ENCODE results near the gene MYBBP1A. TPM values are rescaled to one million over a fixed set of nuclear protein-coding genes. Genes with fewer than 3 reads are reported as not detected.
A peak's percentile ranks its signal among the peaks of the same experiment; 100 is the strongest.

MYBBP1A gene
- total and polyA plus RNA-seq, 7 donors, result 28.5 to 63.2 (median 41.0) TPM

DNA sequence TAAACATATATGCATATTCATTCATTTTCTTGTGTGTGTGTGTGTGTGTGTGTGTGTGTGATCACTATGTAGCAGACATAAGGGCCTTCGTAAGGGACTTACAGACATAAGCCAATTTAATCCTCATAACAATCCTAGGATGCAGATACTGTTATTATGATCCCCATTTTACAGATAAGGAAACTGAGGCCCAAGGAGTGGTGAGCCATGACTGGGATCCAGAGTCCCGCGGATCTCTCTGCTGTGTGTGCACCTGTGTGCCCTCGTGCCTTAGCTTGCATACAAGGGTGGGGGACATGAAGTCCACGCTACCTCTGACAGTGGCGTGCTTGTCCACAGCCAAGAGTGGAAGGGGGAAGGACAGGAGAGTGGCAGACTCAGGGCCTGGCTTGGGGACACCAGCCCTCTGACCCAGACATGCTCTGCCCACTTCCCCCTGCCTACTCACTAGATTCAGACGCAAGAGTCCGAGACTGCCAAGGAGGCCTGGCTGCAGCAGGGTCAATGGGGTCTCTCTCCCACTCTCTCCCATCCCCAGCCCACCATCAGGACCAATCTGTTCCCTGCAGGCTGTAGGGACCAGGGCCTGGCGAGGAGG, 19.4 kb upstream of the MYBBP1A start:
- ATAC-seq (no peak), DNase-seq (peak in 1 of 2 donors; percentile 42)
- Histone ChIP-seq H3K4me1 (peaks cover 35% of the 10 kb centered on the region), H3K27me3 (ENCODE audit: insufficient read depth in 3 of 3, low read length in 2 of 3) (no peaks in the 10 kb centered on the region), H3K4me3 (no peak overlapping the region), H3K9me3 (no peaks in the 10 kb centered on the region), H3K27ac (peak overlapping the region; percentile 77), H3K36me3 (ENCODE audit: insufficient read depth in 1 of 2, low read depth in 1 of 2) (no peaks in the 10 kb centered on the region)
- TF ChIP-seq CTCF (IDR thresholded peaks at IDR 0.05), result no peak
- intact Hi-C loops (cut with DNase I), result no loop called here
- 79 to 96% (median 86%) methylated on average over 8 to 9 of the region's 9 CpGs for WGBS, 3 donors

- H3K4me1 ChIP-seq, result peaks cover 35% of the 10 kb centered on the region
- H3K4me3 ChIP-seq, result no peak overlapping the region
- H3K27me3 ChIP-seq (ENCODE audit: insufficient read depth in 3 of 3, low read length in 2 of 3), result no peaks in the 10 kb centered on the region
- ATAC-seq (peak; percentile 88 to 94 (median 90)), DNase-seq (peak; percentile 73 to 91)
- H3K27ac ChIP-seq, result peak overlapping the region; percentile 77
- no peaks in the 10 kb centered on the region for H3K36me3 ChIP-seq (ENCODE audit: insufficient read depth in 1 of 2, low read depth in 1 of 2)
- TF ChIP-seq CTCF (IDR thresholded peaks at IDR 0.05), result no peak
- H3K9me3 ChIP-seq, result no peaks in the 10 kb centered on the region
- intact Hi-C loops (cut with DNase I), result no loop called here
- 21 to 25% (median 21%) methylated on average over 7 of the region's 7 CpGs for WGBS, 3 donors
These were observed 18.5 kb upstream of the MYBBP1A start for GRCh38 chr17:4573669-4574068.

GRCh38 chr17:4573115-4573514, 17.9 kb upstream of the MYBBP1A start:
- ATAC-seq, result no peak
- H3K9me3 ChIP-seq, result no peaks in the 10 kb centered on the region
- peak overlapping the region; percentile 77 for H3K27ac ChIP-seq
- H3K4me3 ChIP-seq, result no peak overlapping the region
- H3K4me1 ChIP-seq, result peaks cover 35% of the 10 kb centered on the region
- no peaks in the 10 kb centered on the region for H3K36me3 ChIP-seq (ENCODE audit: insufficient read depth in 1 of 2, low read depth in 1 of 2)
- no peak for DNase-seq
- WGBS, 3 donors, result 48 to 64% (median 60%) methylated on average over 4 of the region's 4 CpGs
- TF ChIP-seq CTCF (IDR thresholded peaks at IDR 0.05), result no peak
- H3K27me3 ChIP-seq (ENCODE audit: insufficient read depth in 3 of 3, low read length in 2 of 3), result no peaks in the 10 kb centered on the region
- intact Hi-C loops (cut with DNase I), result no loop called here

GRCh38 chr17:4572131-4572530, 16.9 kb upstream of the MYBBP1A start:
- Histone ChIP-seq H3K4me1 (peaks cover 32% of the 10 kb centered on the region), H3K27me3 (ENCODE audit: insufficient read depth in 3 of 3, low read length in 2 of 3) (no peaks in the 10 kb centered on the region), H3K36me3 (ENCODE audit: insufficient read depth in 1 of 2, low read depth in 1 of 2) (no peaks in the 10 kb centered on the region), H3K27ac (peak overlapping the region; percentile 2), H3K4me3 (no peak overlapping the region), H3K9me3 (no peaks in the 10 kb centered on the region)
- no peak for TF ChIP-seq CTCF (IDR thresholded peaks at IDR 0.05)
- DNase-seq (no peak), ATAC-seq (peak in 1 of 4 donors; percentile 22)
- intact Hi-C loops (cut with DNase I), result no loop called here
- 53 to 65% (median 61%) methylated on average over 9 of the region's 9 CpGs for WGBS, 3 donors

DNA sequence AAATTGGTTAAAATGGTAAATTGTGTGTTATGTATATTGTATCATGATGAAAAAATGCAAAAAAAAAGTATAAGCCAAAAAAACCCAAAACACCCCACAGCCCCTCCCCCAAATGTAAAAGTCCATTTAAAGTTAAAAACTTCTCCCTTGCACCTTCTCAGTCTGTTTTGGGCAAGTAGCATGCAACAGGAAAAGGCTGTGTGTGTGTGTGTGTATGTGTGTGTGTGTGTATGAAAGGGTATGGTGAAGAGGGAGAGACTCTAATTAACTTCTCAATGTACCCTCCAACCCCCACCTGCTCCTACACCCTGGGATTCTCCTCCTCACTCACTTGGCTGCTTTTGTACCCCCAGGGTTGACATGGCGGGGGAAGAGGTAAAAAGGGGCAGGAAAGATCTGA, 14.4 kb upstream of the MYBBP1A start:
- Histone ChIP-seq H3K4me3 (no peak overlapping the region), H3K27me3 (ENCODE audit: insufficient read depth in 3 of 3, low read length in 2 of 3) (no peaks in the 10 kb centered on the region), H3K9me3 (no peaks in the 10 kb centered on the region), H3K36me3 (ENCODE audit: insufficient read depth in 1 of 2, low read depth in 1 of 2) (no peaks in the 10 kb centered on the region), H3K27ac (no peak overlapping the region), H3K4me1 (peaks cover 16% of the 10 kb centered on the region)
- intact Hi-C loops (cut with DNase I), result loop anchor here in 1 of 2 donors (10.0 kb wide), 1 partner anchor 335 kb away; the partner anchor contains the start of gene CHRNE
- WGBS, 3 donors, result 91 to 100% (median 100%) methylated on average over 1 of the region's 1 CpG
- no peak for TF ChIP-seq CTCF (IDR thresholded peaks at IDR 0.05)
- DNase-seq, result no peak
- ATAC-seq, result no peak

Measured in psoas muscle (tissue), 8 donors.